ENCODE measurements around the gene SUPT4H1. TPM values are rescaled to one million over a fixed set of nuclear protein-coding genes. Genes with fewer than 3 reads are reported as not detected.
A peak's percentile ranks its signal among the peaks of the same experiment; 100 is the strongest.

SUPT4H1 gene
- total RNA-seq, 1 experiment from 2014 or later = 109 TPM

DNA sequence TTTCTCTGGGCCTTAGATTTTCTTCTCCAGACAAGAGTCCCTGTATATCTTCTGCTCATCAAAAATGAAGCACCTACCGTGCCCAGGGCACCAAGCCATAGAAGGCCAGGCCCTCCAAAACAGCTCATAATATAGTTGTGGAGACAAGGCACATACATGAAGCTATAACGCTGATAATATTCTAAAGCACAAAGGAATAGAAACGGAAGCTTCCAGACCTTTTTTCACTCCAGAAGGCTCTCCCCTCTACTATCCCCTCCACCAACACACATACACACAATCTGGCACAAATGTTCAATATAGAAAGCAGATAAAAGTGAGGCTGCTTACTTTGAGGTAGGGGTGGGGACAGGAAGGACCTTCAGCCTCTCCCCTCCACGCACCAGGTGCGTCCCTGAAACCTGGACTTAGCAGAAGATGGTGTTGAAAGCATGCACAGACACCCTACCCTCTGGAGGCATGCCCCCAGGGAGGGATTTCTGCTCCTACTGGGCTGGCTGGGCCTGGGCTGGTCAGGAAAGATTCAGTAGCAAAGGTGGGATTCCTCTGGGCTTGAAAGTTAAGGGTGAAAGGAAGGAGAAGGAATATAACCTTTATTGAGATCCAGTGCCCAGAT is 14.1 kb upstream of the SUPT4H1 start:
- Histone ChIP-seq H3K9ac (ENCODE audit: extremely low read depth, insufficient read length, low read length) (no peak overlapping the region), H3K9me3 (ENCODE audit: control insufficient read depth, low read depth, low read length) (no peaks in the 10 kb centered on the region), H3K18ac (ENCODE audit: insufficient read length, low read depth, low read length) (no peak overlapping the region), H4K8ac (replicated peaks; ENCODE audit: insufficient read length, low read depth, low read length) (no peak overlapping the region), H3K56ac (ENCODE audit: insufficient read length, low read depth, low read length) (no peak overlapping the region), H4K20me1 (ENCODE audit: control insufficient read depth, insufficient read depth, insufficient read length) (no peaks in the 10 kb centered on the region), H2AFZ (ENCODE audit: low read length) (no peak overlapping the region), H3K23me2 (ENCODE audit: insufficient read length, low read depth, low read length, poor library complexity, severe bottlenecking) (no peaks in the 10 kb centered on the region), H3K14ac (ENCODE audit: insufficient read depth, low read length) (no peak overlapping the region), H2BK20ac (ENCODE audit: low read depth, low read length, poor library complexity, severe bottlenecking) (no peak overlapping the region), H3K27ac (ENCODE audit: insufficient read length, low read depth, low read length) (no peak overlapping the region), H3K23ac (ENCODE audit: insufficient read length, low read depth, low read length) (no peak overlapping the region), H3K79me2 (ENCODE audit: insufficient read depth, low read length) (no peaks in the 10 kb centered on the region), H2BK5ac (ENCODE audit: insufficient read length, low read length) (no peak overlapping the region), H4K5ac (ENCODE audit: insufficient read length, low read depth, low read length) (no peak overlapping the region), H2AK5ac (ENCODE audit: insufficient read length, low read length) (no peak overlapping the region), H3K4me2 (ENCODE audit: insufficient read depth, insufficient read length, low read length) (no peak overlapping the region), H3K4ac (ENCODE audit: low read depth, low read length) (no peak overlapping the region), H2BK120ac (ENCODE audit: low read depth, low read length, poor library complexity, severe bottlenecking) (no peak overlapping the region), H3T11ph (ENCODE audit: low read length) (no peak overlapping the region), H2BK12ac (ENCODE audit: insufficient read length, low read depth, low read length) (no peak overlapping the region), H3K27me3 (ENCODE audit: insufficient read depth, low read length) (no peaks in the 10 kb centered on the region), H2BK15ac (ENCODE audit: low read depth, low read length) (no peak overlapping the region), H4K91ac (ENCODE audit: insufficient read length, low read depth, low read length) (no peak overlapping the region), H3K79me1 (ENCODE audit: insufficient read depth, low read depth, low read length, poor library complexity, severe bottlenecking) (no peaks in the 10 kb centered on the region), H3K4me1 (ENCODE audit: insufficient read depth, low read length) (no peaks in the 10 kb centered on the region; the same call in 1 of the 2 replicates)
- no peak for DNase-seq
- H3K27ac Mint-ChIP-seq = peak overlapping the region in 1 of 3 experiments; percentile 23; a peak in 1 of 7 replicates
- TF ChIP-seq, protein P1, sequence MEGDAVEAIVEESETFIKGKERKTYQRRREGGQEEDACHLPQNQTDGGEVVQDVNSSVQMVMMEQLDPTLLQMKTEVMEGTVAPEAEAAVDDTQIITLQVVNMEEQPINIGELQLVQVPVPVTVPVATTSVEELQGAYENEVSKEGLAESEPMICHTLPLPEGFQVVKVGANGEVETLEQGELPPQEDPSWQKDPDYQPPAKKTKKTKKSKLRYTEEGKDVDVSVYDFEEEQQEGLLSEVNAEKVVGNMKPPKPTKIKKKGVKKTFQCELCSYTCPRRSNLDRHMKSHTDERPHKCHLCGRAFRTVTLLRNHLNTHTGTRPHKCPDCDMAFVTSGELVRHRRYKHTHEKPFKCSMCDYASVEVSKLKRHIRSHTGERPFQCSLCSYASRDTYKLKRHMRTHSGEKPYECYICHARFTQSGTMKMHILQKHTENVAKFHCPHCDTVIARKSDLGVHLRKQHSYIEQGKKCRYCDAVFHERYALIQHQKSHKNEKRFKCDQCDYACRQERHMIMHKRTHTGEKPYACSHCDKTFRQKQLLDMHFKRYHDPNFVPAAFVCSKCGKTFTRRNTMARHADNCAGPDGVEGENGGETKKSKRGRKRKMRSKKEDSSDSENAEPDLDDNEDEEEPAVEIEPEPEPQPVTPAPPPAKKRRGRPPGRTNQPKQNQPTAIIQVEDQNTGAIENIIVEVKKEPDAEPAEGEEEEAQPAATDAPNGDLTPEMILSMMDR (conservative IDR thresholded peaks at IDR 0.05) = no peak
- H3K36me3 Mint-ChIP-seq (ENCODE audit: insufficient read depth in 1 of 3, low read depth in 3 of 3) = no peaks in the 10 kb centered on the region; a peak in 1 of 7 replicates
- peaks cover 14 to 19% of the 10 kb centered on the region in 2 experiments for H3K4me1 Mint-ChIP-seq
- H3K9me3 Mint-ChIP-seq = no peaks in the 10 kb centered on the region
- H3K27me3 Mint-ChIP-seq (ENCODE audit: low read depth) = peaks cover 5% of the 10 kb centered on the region
- no peak overlapping the region for H3K4me3 Mint-ChIP-seq
- WGBS (ENCODE audit: extremely low coverage, insufficient read length, low lambda C conversion rate) = no CpG with 5 or more reads among the region's 5 CpGs

Data from H9 (cell line).